ENCODE results near the gene SLC8A3. TPM values are rescaled to one million over a fixed set of nuclear protein-coding genes. Genes with fewer than 3 reads are reported as not detected.

Gene SLC8A3
- total and polyA plus RNA-seq, 2 of the 13 experiments (the other 11 are each of a cell fraction or from before 2014, with no cell fraction given), result 0.01 to 0.02 TPM

- no peak for TF ChIP-seq SPEN (CRISPR knock-in tag; IDR thresholded peaks at IDR 0.05; ENCODE audit: low read depth)
- no peak for TF ChIP-seq ZFP90 (CRISPR knock-in tag; IDR thresholded peaks at IDR 0.05; ENCODE audit: borderline replicate concordance)
- TF ChIP-seq MYC (CRISPR knock-in tag; IDR thresholded peaks at IDR 0.05; ENCODE audit: borderline replicate concordance), result no peak
- 0 out of 2 replicates have a peak, but pooled peaks have one; percentile 37 for TF ChIP-seq RCOR2 (CRISPR knock-in tag; IDR thresholded peaks at IDR 0.05)
- TF ChIP-seq, protein P1, sequence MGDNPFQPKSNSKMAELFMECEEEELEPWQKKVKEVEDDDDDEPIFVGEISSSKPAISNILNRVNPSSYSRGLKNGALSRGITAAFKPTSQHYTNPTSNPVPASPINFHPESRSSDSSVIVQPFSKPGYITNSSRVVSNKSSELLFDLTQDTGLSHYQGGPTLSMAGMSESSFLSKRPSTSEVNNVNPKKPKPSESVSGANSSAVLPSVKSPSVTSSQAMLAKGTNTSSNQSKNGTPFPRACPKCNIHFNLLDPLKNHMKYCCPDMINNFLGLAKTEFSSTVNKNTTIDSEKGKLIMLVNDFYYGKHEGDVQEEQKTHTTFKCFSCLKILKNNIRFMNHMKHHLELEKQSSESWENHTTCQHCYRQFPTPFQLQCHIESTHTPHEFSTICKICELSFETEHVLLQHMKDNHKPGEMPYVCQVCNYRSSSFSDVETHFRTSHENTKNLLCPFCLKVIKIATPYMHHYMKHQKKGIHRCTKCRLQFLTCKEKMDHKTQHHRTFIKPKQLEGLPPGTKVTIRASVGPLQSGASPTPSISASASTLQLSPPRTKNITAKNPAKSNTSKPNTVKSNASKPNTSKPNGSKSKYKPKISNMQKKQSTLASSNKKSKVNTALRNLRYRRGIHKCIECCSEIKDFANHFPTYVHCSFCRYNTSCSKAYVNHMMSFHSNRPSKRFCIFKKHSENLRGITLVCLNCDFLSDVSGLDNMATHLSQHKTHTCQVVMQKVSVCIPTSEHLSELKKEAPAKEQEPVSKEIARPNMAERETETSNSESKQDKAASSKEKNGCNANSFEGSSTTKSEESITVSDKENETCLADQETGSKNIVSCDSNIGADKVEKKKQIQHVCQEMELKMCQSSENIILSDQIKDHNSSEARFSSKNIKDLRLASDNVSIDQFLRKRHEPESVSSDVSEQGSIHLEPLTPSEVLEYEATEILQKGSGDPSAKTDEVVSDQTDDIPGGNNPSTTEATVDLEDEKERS (CRISPR knock-in tag; IDR thresholded peaks at IDR 0.05), result 0 out of 2 replicates have a peak, but pooled peaks have one; percentile 43
- 0 out of 2 replicates have a peak, but pooled peaks have one; percentile 49 for TF ChIP-seq GATAD1 (CRISPR knock-in tag; IDR thresholded peaks at IDR 0.05)
- TF ChIP-seq ATF6 (CRISPR knock-in tag; conservative IDR thresholded peaks at IDR 0.05), result peak; percentile 70; the same call in 1 of the 2 replicates
- no peak for TF ChIP-seq MBD4 (IDR thresholded peaks at IDR 0.05; ENCODE audit: borderline replicate concordance, low read length)
- TF ChIP-seq ZNF501 (CRISPR knock-in tag; IDR thresholded peaks at IDR 0.05), result peak; percentile 23; the same call in 1 of the 2 replicates
- peak; percentile 86 for TF ChIP-seq ZNF205 (CRISPR knock-in tag; IDR thresholded peaks at IDR 0.05)
- TF ChIP-seq CTCF (CRISPR knock-in tag; IDR thresholded peaks at IDR 0.05), result peak; percentile 97
- peak; percentile 56 for TF ChIP-seq THAP11 (CRISPR knock-in tag; IDR thresholded peaks at IDR 0.05)
- peak; percentile 59 for TF ChIP-seq ARID5B (CRISPR knock-in tag; IDR thresholded peaks at IDR 0.05)
- 0 out of 2 replicates have a peak, but pooled peaks have one; percentile 45 for TF ChIP-seq HNF1B (CRISPR knock-in tag; IDR thresholded peaks at IDR 0.05)
- no peak for TF ChIP-seq ARHGAP35 (CRISPR knock-in tag; IDR thresholded peaks at IDR 0.05; ENCODE audit: borderline replicate concordance)
Measured at GRCh38 chr14:70073924-70074566, 114.7 kb downstream of the SLC8A3 start (continued).
